ENCODE results near the gene NOTUM.

GRCh38 chr17:81998212-81998611 lies 37.2 kb upstream of the NOTUM start:
- TF ChIP-seq POLR2A (IDR thresholded peaks at IDR 0.05) (no peak), CTCF (IDR thresholded peaks at IDR 0.05) (no peak)
